ENCODE results near the gene PAEP.

PAEP gene

GRCh38 chr9:135614821-135615665, 53.5 kb downstream of the PAEP start:
- DNase-seq (ENCODE audit: low read depth in 2 of 2), result no peak

- DNase-seq (ENCODE audit: low read depth in 2 of 2), result no peak
Measured at GRCh38 chr9:135615666-135616618, 54.4 kb downstream of the PAEP start.
